ENCODE results near the gene PTPRN2.

PTPRN2 gene

DNA sequence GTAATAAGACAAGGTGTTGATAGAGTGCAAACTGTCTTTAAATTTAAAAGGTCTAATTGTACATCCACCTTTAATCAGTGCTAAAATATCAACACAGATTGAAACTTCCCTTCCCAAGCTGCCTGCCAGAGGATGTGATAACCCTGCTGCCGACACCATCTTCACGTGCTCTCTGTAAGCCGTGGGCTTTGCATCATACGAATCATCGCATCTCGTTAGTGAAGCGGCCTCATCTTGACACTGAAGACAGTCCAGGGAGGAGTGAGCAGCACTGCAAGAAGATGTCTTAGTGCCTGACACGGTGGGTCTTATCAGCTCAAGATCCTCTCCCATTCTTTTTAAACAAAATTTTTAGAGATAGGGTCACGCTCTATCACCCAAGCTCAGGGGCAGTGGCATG lies 518.8 kb downstream of the PTPRN2 start:
- DNase-seq (ENCODE audit: low read depth): no peak
- no peak overlapping the region for H3K4me3 ChIP-seq (ENCODE audit: low read length)
- TF ChIP-seq, protein P1, sequence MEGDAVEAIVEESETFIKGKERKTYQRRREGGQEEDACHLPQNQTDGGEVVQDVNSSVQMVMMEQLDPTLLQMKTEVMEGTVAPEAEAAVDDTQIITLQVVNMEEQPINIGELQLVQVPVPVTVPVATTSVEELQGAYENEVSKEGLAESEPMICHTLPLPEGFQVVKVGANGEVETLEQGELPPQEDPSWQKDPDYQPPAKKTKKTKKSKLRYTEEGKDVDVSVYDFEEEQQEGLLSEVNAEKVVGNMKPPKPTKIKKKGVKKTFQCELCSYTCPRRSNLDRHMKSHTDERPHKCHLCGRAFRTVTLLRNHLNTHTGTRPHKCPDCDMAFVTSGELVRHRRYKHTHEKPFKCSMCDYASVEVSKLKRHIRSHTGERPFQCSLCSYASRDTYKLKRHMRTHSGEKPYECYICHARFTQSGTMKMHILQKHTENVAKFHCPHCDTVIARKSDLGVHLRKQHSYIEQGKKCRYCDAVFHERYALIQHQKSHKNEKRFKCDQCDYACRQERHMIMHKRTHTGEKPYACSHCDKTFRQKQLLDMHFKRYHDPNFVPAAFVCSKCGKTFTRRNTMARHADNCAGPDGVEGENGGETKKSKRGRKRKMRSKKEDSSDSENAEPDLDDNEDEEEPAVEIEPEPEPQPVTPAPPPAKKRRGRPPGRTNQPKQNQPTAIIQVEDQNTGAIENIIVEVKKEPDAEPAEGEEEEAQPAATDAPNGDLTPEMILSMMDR (conservative IDR thresholded peaks at IDR 0.05; ENCODE audit: low read length): no peak

DNA sequence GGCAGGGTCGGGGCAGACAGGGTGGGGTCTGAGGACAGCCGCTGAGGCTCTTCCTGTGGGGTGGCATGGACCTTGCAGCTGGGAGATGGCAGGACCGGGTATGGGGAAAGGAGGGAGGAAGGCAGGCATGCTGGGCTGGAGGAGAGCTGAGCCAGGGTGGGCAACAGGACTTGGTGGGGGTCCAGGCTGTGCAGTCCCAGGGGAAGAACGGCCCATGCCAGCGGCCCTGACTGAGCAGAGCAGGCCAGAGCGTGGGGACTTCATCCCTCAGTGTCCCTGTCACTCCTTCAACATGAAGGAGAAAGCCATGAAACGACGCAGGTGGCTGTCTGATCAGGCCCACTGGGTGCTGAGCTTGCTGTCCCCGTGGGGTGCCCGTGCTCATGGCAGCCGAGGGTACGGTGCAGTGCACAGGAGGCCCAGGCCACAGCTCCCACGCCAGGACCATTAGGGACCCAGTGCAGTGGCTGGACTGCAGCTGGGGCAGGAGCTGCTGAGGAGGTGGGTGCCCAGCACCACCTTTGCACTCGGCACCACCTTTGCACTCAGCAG lies 519.6 kb downstream of the PTPRN2 start:
- no peak overlapping the region for H3K4me3 ChIP-seq (ENCODE audit: low read length)
- DNase-seq (ENCODE audit: low read depth): no peak
- TF ChIP-seq, protein P1 (conservative IDR thresholded peaks at IDR 0.05; ENCODE audit: low read length): no peak

- DNase-seq (ENCODE audit: low read depth): no peak
- TF ChIP-seq, protein P1 (conservative IDR thresholded peaks at IDR 0.05; ENCODE audit: low read length): no peak
- no peak overlapping the region for H3K4me3 ChIP-seq (ENCODE audit: low read length)
Observed at GRCh38 chr7:158067219-158067930, 520.2 kb downstream of the PTPRN2 start.

GRCh38 chr7:158066085-158066484 lies 521.5 kb downstream of the PTPRN2 start:
- TF ChIP-seq, protein P1 (conservative IDR thresholded peaks at IDR 0.05; ENCODE audit: low read length): no peak
- H3K4me3 ChIP-seq (ENCODE audit: low read length): no peak overlapping the region
- no peak for DNase-seq (ENCODE audit: low read depth)

GRCh38 chr7:158065340-158065739 lies 522.3 kb downstream of the PTPRN2 start:
- TF ChIP-seq, protein P1 (conservative IDR thresholded peaks at IDR 0.05; ENCODE audit: low read length): no peak
- no peak for DNase-seq (ENCODE audit: low read depth)
- H3K4me3 ChIP-seq (ENCODE audit: low read length): no peak overlapping the region

GRCh38 chr7:158064631-158065030 lies 523.0 kb downstream of the PTPRN2 start:
- no peak overlapping the region for H3K4me3 ChIP-seq (ENCODE audit: low read length)
- no peak for DNase-seq (ENCODE audit: low read depth)
- TF ChIP-seq, protein P1 (conservative IDR thresholded peaks at IDR 0.05; ENCODE audit: low read length): no peak

Measured in AG10803 (cell line).